Muscle of back (tissue), 11 donors: ENCODE measurements around the gene GATA1. TPM values are rescaled to one million over a fixed set of nuclear protein-coding genes. Genes with fewer than 3 reads are reported as not detected.
A peak's percentile ranks its signal among the peaks of the same experiment; 100 is the strongest.

Source experiments
- DNase-seq, 3 donors: peaks; one replicate each; pipeline versions ENCODE4 v3.0.0 to v3.0.0-alpha.2; 2013
- polyA plus RNA-seq, 10 donors: library from polyadenylated mRNA; unstranded; fragments of 120-200 nt; gene quantifications; one replicate each; pipeline ENCODE4 v1.2.1, GENCODE V29; 2013; ENCODE audit not compliant: insufficient read length in 10 of 10

Gene GATA1
- polyA plus RNA-seq, 10 donors: 0.28 to 1.9 (median 0.65) TPM

- no peak for DNase-seq
Measured at GRCh38 chrX:48785186-48785539, 1.2 kb upstream of the GATA1 start.

- DNase-seq: no peak
Measured at GRCh38 chrX:48785540-48786214, 713 bp upstream of the GATA1 start.

GRCh38 chrX:48786825-48787504 is 575 bp downstream of the GATA1 start:
- no peak for DNase-seq

- DNase-seq: no peak
Measured at GRCh38 chrX:48787505-48788443, 1.4 kb downstream of the GATA1 start.

- DNase-seq: no peak
Measured at GRCh38 chrX:48789366-48790220, 3.2 kb downstream of the GATA1 start.

GRCh38 chrX:48790477-48790876 is 4.1 kb downstream of the GATA1 start:
- no peak for DNase-seq

GRCh38 chrX:48791063-48791820 is 4.9 kb downstream of the GATA1 start:
- DNase-seq: no peak

GRCh38 chrX:48792219-48792618 is 5.8 kb downstream of the GATA1 start:
- DNase-seq: no peak

- DNase-seq: no peak
Measured at GRCh38 chrX:48793935-48794334, 7.5 kb downstream of the GATA1 start.

- DNase-seq: no peak
Measured at GRCh38 chrX:48794340-48794910, 8.0 kb downstream of the GATA1 start.

GRCh38 chrX:48794911-48795515 is 8.6 kb downstream of the GATA1 start:
- peak in 1 of 3 donors; percentile 4 for DNase-seq

- no peak for DNase-seq
Measured at GRCh38 chrX:48798318-48798717, 11.9 kb downstream of the GATA1 start.

GRCh38 chrX:48800574-48801279 is 14.3 kb downstream of the GATA1 start:
- DNase-seq: no peak

- peak; percentile 97 to 99 (median 99) for DNase-seq
Measured at GRCh38 chrX:48801280-48802088, 15.1 kb downstream of the GATA1 start, which contains the start of gene HDAC6. Gene HDAC6, plus strand, starts transcription at chrX:48802067. Its CDS starts 626 bp downstream, at chrX:48802693.

GRCh38 chrX:48802089-48802904 is 15.9 kb downstream of the GATA1 start:
- DNase-seq: peak; percentile 72 to 91 (median 81)

GRCh38 chrX:48802905-48803200 is 16.5 kb downstream of the GATA1 start:
- peak in 1 of 3 donors; percentile 0 for DNase-seq

GRCh38 chrX:48806081-48806480 is 19.7 kb downstream of the GATA1 start:
- no peak for DNase-seq

GRCh38 chrX:48813644-48814043 is 27.3 kb downstream of the GATA1 start:
- DNase-seq: no peak
